Brain microvascular endothelial cell (primary cell): Measurements from ENCODE around the gene YTHDF1.

Source experiments
- DNase-seq: peaks from one replicate; pipeline ENCODE4 v3.0.0-alpha.2; 2020
- H3K27ac ChIP-seq: fragments of 250-450 bp; sonication (Bioruptor Pico); 2 replicates; pipeline ENCODE4 v1.5.1; 2020; ENCODE audit warnings: mild to moderate bottlenecking, moderate library complexity
- H3K27me3 ChIP-seq: fragments of 250-450 bp; sonication (Bioruptor Pico); replicated peaks from 2 replicates; pipeline ENCODE4 v1.5.1; 2020; ENCODE audit warnings: mild to moderate bottlenecking
- H3K36me3 ChIP-seq: fragments of 250-450 bp; sonication (Bioruptor Pico); replicated peaks from 2 replicates; pipeline ENCODE4 v1.5.1; 2020; ENCODE audit warnings: mild to moderate bottlenecking
- H3K4me3 ChIP-seq: 2 replicates; pipeline ENCODE4 v1.5.1; 2011; ENCODE audit warnings: low read depth, mild to moderate bottlenecking, control low read depth, low read length, moderate library complexity
- CTCF ChIP-seq: IDR thresholded peaks from 2 replicates; pipeline ENCODE4 v1.5.1; 2011; ENCODE audit warnings: low read depth, mild to moderate bottlenecking, moderate library complexity, low read length, control low read depth, inconsistent platforms; ENCODE audit errors: missing control alignments
- in situ Hi-C: cut with HindIII; loops from 2 replicates; pipeline ENCODE4 v1.10.0; 2017; ENCODE audit warnings: low sequenced_read_pairs, low pct_ligation_motif_present

Gene YTHDF1

DNA sequence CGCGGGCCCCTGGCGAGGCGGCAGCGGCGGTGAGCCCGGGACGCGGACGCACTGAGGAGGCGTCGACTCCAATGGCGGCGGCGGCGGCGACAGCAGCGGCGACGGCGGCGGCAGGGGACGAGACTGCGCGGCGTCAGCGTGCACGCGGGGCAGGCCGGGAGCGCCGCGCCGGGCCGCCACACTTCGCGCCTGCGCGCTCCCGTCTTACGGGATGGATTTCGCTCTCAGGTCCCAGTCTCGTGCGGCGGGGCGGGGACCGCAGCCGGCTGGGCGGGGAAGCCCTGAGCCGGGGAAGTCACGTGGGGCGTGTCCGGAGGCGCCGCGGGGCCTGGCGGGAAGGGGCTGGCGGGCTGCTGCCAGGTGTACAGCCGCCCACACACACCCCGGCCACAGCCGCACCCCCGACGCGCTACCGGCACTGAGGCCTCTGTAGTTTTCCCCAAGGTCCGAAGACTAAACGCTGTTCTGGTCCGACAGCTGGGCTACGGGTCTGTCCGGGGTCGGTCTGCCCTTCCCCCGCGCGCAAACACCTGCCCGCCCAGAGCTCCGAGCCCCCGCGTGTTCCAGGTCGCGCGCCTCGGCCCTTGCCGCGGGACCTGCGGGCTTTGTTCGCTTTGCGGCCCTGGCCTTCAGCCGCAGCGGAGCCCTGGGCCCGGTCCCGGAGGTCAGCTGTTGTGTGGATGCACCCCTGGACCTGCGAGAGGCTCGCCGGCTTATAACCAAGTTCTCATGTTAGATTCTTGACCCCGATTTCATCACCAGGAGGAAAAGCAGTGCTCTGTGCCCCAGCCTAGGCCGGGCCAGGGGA lies at the start of gene YTHDF1:
TSS of gene YTHDF1 (minus strand) at position 91 of the 808 bp plus-strand sequence. CDS start 239 bp downstream, outside the sequence.
- Histone ChIP-seq H3K27me3 (peaks cover 3% of the 10 kb centered on the region), H3K36me3 (peaks cover 22% of the 10 kb centered on the region), H3K4me3 (peak within 1 kb of the TSS; percentile 75), H3K27ac (peak within 1 kb of the TSS; percentile 56)
- in situ Hi-C loops = no loop called here
- no peak for TF ChIP-seq CTCF
- peak; percentile 85 for DNase-seq

- Histone ChIP-seq H3K36me3 (no peaks in the 10 kb centered on the region), H3K4me3 (no peak overlapping the region), H3K27me3 (peaks cover 37% of the 10 kb centered on the region), H3K27ac (no peak overlapping the region)
- no peak for DNase-seq
- in situ Hi-C loops = no loop called here
- TF ChIP-seq CTCF = no peak
Measured at GRCh38 chr20:63264519-63264918, 48.6 kb upstream of the YTHDF1 start.

DNA sequence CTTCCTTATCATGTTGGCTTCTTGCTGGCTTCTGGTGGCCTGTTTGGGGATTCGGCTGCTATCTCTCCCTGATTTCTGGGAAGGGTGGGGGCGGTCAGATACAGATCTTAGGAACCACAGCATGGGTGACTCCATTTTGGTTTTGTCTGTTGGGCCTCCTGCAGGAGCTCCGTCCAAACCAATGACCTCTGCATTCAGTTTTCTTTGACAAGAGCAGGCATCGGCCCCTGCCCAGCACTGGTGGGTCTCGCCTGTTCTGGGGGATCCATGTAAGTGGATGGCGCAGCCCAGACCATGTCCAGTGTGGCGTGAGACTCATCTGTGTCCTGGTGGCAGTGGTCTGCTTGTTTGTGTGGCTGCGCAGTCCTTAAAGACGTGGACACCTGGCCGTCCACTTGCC lies 48.1 kb upstream of the YTHDF1 start:
- Histone ChIP-seq H3K27me3 (peaks cover 37% of the 10 kb centered on the region), H3K36me3 (no peaks in the 10 kb centered on the region)
- in situ Hi-C loops = no loop called here

DNA sequence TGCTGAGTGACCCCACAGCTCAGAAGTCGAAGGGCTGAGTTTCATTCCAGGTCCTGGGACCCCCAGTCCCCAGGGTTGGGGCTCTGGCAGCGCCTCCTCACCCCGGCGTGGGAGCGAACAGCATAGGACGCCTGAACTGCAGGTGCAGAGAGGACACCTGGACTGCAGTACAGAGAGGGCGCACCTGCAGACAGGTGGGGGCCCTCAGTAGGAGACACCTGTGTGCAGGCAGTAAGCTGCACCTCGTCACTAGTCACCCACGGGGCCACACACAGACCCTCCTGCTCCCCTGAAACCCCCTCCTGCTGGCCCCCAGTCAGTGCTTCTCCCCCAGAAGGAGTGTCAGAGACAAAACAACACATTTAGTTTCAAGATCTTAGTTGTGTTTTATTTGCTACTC lies 46.9 kb upstream of the YTHDF1 start:
- no peak overlapping the region for H3K27ac ChIP-seq
- no peak for TF ChIP-seq CTCF
- peaks cover 44% of the 10 kb centered on the region for H3K27me3 ChIP-seq
- no peak for DNase-seq
- H3K36me3 ChIP-seq = no peaks in the 10 kb centered on the region
- H3K4me3 ChIP-seq = no peak overlapping the region
- in situ Hi-C loops = no loop called here

More for the DNA sequence above, 48.1 kb upstream of the YTHDF1 start:
- Histone ChIP-seq H3K4me3 (no peak overlapping the region), H3K27ac (no peak overlapping the region)
- TF ChIP-seq CTCF = no peak
- no peak for DNase-seq

- Histone ChIP-seq H3K27ac (no peak overlapping the region), H3K4me3 (no peak overlapping the region), H3K27me3 (peaks cover 44% of the 10 kb centered on the region), H3K36me3 (no peaks in the 10 kb centered on the region)
- TF ChIP-seq CTCF = no peak
- in situ Hi-C loops = no loop called here
- DNase-seq = no peak
Measured at GRCh38 chr20:63261795-63262528, 46.0 kb upstream of the YTHDF1 start.
